Fibroblast of lung (primary cell): ENCODE data around the gene INMT.

Source experiments
- CTCF ChIP-seq, 2 donors: IDR thresholded peaks in 1 of 2; conservative IDR thresholded peaks in 1 of 2; 1 replicate in 1 of 2; 2 replicates in 1 of 2; pipeline ENCODE4 v1.5.1; 2011 to 2012; ENCODE audit warnings: low read length in 2 of 2, control low read depth in 1 of 2, inconsistent platforms in 1 of 2, low read depth in 1 of 2, mild to moderate bottlenecking in 1 of 2
- EZH2 ChIP-seq: IDR thresholded peaks from 2 replicates; pipeline ENCODE4 v1.5.1; 2012; ENCODE audit warnings: low read length, control low read depth, mild to moderate bottlenecking; ENCODE audit errors: missing control alignments

- TF ChIP-seq CTCF (conservative IDR thresholded peaks at IDR 0.05 in 1 of 2, IDR thresholded peaks at IDR 0.05 in 1 of 2; ENCODE audit: low read depth in 1 of 2, low read length in 2 of 2), result no peak
- no peak for TF ChIP-seq EZH2
Measured at GRCh38 chr7:30771880-30772425, 20.0 kb downstream of the INMT start.
